ENCODE data around the gene UBE2L3.
"Not testable (repeated sequence)": the region's sequence is repeated elsewhere in the genome, so short reads cannot be mapped to it uniquely, and the experiment has no call there.

- not testable (repeated sequence) for TF ChIP-seq CTCF, POLR2A, POLR2AphosphoS5 (IDR thresholded peaks at IDR 0.05)
Measured at GRCh38 chr22:21569076-21569427, 1.5 kb downstream of the UBE2L3 start.

Data from sigmoid colon (tissue), 4 donors.